ENCODE results near the gene ENTPD2.
"Not testable (repeated sequence)": the region's sequence is repeated elsewhere in the genome, so short reads cannot be mapped to it uniquely, and the experiment has no call there.

Gene ENTPD2

DNA sequence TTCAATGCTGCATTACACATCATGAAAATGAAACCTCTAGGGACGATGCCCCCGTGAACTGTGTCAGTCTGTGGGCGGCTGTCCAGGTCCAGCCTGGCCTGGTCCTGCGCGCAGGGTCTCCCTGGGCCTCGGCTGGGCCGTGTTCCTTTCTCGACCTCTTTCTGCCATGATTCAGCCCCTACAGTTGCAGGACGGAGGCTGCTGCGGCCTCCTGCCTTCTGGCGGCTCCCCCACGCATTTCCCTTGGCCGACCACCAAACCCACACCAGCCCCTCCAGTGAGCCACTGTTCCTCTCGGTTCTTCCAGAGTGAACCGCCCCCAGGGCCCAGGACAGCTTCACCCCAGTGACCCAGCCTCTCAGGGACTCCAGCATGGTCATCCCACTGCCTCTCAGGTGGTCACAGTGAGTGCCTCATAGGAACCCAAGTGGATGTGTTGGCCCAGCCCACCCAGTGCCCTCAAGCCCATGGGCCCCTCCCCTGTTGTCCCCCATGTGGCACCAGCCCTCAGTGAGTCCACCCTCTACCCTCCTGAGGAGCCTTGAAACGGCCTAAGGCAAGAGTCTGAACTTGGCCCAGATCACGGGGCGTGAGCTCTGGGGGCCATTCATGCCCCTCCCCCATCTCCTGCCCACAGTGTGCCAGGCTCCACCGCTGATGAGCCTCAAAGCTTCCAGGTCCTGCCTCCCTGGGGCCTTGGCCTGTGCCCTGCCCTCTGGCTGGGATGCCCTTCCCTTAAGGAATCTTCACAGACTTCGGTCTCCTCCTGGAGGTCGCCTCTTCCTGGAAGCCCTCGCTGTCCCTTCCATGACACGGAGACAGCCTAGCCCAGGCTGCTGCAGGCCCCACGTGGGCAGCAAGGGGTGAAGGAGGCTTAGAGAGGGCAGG is 47.5 kb downstream of the ENTPD2 start:
- no peaks in the 10 kb centered on the region for H3K27me3 ChIP-seq (ENCODE audit: control insufficient read depth, insufficient read depth, low read length)
- no peak overlapping the region for H3K4me3 ChIP-seq (ENCODE audit: low read length)
- no peaks in the 10 kb centered on the region for H3K36me3 ChIP-seq (ENCODE audit: control insufficient read depth, low read depth, low read length)
- no peak overlapping the region for H3K9ac ChIP-seq (ENCODE audit: low read length)
- no peaks in the 10 kb centered on the region for H3K9me3 ChIP-seq (ENCODE audit: control insufficient read depth, low read depth, low read length)
- H3K4me1 ChIP-seq (ENCODE audit: control insufficient read depth, low read depth, low read length): no peaks in the 10 kb centered on the region
- no peak overlapping the region for H3K27ac ChIP-seq (ENCODE audit: low read length)

DNA sequence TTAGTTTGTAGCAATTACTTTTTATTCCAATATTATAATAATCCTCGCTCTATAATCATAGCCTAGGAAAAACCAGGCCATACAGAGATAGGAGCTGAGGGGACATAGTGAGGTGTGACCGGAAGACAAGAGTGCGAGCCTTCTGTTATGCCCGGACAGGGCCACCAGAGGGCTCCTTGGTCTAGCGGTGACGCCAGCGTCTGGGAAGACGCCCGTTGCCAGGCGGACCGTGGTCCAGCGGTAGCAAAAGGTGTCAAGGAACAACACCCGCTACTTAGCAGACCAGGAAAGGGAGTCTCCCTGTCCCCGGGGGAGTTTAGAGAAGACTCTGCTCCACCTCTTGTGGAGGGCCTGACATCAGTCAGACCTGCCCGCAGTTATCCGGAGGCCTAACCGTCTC is 49.6 kb downstream of the ENTPD2 start:
- H3K27me3 ChIP-seq (ENCODE audit: control insufficient read depth, insufficient read depth, low read length); H3K4me3 ChIP-seq (ENCODE audit: low read length); H3K27ac ChIP-seq (ENCODE audit: low read length); H3K9ac ChIP-seq (ENCODE audit: low read length); H3K9me3 ChIP-seq (ENCODE audit: control insufficient read depth, low read depth, low read length); H3K36me3 ChIP-seq (ENCODE audit: control insufficient read depth, low read depth, low read length); H3K4me1 ChIP-seq (ENCODE audit: control insufficient read depth, low read depth, low read length): not testable (repeated sequence)

DNA sequence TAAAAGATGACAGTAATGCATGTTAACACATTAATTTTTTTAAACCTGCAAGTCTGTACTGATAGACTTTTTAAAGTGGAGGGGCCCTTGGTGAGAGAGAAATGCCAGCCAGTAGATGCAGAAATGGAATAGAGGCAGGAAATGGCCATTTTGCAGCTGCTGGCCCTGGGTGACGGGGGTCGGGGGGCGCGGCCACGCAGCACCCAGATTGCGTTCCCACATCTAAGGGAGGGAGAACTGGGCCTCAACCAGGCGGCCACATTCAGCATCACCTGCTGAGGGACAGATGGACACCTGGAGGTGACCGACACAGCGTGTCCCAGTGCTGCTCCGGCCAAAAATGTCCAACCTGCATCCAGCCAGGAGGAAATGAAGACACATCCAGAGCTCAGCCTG is 51.2 kb downstream of the ENTPD2 start:
- Histone ChIP-seq H3K27me3 (ENCODE audit: control insufficient read depth, insufficient read depth, low read length) (no peaks in the 10 kb centered on the region), H3K27ac (ENCODE audit: low read length) (no peak overlapping the region), H3K4me1 (ENCODE audit: control insufficient read depth, low read depth, low read length) (no peaks in the 10 kb centered on the region)

DNA sequence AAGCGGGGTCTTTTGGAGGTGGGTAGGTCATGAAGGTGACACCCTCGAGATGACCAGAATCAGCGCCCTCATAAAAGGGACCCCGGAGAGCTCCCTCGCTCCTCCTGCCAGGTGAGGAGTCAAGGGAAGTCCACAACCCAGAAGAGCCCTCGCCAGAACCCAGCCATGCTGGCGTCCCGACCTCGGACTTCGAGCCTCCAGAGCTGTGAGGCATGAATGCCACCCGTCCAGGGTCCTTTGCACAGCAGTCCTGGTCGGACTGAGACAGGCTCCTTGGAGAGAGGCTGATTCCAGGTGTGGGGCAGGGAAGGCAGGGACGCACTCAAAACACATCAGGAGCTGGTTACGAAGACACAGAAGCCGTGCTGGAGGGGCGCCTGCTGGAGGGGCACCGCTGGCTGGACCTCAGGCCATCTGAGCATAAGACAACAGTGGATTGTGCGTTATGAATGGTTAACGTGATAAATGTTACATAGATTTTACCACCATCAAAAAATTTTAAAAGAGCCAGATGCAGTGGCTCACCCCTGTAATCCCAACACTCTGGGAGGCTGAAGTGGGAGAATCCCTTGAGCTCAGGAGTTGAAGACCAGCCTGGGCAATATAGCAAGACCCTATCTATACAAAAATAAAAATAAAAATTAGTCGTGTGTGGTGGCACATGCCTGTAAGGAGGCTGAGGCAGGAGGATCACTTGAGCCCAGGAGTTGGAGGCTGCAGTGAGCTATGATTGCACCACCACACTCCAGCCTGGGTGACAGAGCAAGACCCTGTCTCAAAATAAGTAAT is 51.8 kb downstream of the ENTPD2 start:
- peaks cover 4% of the 10 kb centered on the region for H3K4me1 ChIP-seq (ENCODE audit: control insufficient read depth, low read depth, low read length)
- H3K27ac ChIP-seq (ENCODE audit: low read length): no peak overlapping the region
- no peaks in the 10 kb centered on the region for H3K9me3 ChIP-seq (ENCODE audit: control insufficient read depth, low read depth, low read length)
- no peak overlapping the region for H3K4me3 ChIP-seq (ENCODE audit: low read length)
- no peaks in the 10 kb centered on the region for H3K36me3 ChIP-seq (ENCODE audit: control insufficient read depth, low read depth, low read length)
- H3K27me3 ChIP-seq (ENCODE audit: control insufficient read depth, insufficient read depth, low read length): no peaks in the 10 kb centered on the region
- no peak overlapping the region for H3K9ac ChIP-seq (ENCODE audit: low read length)

More for the DNA sequence above, 51.2 kb downstream of the ENTPD2 start:
- no peak overlapping the region for H3K4me3 ChIP-seq (ENCODE audit: low read length)
- no peaks in the 10 kb centered on the region for H3K36me3 ChIP-seq (ENCODE audit: control insufficient read depth, low read depth, low read length)
- no peaks in the 10 kb centered on the region for H3K9me3 ChIP-seq (ENCODE audit: control insufficient read depth, low read depth, low read length)
- no peak overlapping the region for H3K9ac ChIP-seq (ENCODE audit: low read length)

DNA sequence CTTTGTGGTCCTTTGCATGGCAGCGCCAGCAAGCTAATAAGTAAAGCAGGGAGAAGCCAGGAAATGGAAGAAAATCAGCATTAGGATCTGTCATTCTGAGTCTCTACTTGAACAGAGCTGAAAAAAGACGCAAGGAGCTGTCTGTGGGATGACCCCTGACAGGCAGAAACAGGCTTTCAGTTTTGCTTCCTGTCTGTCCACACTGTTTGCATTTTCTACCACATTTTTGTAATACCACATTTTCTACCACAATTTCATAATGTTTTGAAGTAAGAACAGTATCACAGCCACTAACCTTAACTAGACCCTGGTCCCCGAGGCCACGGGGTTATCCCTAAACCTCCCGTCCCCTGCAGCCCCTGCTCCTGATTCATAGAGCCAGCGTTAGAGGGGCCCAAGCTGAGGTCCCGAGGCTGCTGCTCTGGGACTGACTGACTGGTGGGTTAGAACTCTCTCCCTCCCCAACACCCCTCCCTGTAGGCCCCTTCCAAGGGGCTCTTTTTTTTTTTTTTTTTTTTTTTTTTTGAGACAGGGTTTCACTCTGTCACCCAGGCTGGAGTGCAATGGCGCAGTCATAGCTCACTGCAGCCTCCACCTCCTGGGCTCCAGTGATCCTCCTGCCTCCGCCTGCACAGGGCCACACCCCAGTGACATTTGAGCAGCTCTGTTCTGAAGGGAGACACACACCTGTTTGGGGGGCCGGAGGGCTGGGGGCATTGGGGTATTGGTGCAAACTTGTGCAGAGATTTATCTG is 53.5 kb downstream of the ENTPD2 start:
- no peaks in the 10 kb centered on the region for H3K36me3 ChIP-seq (ENCODE audit: control insufficient read depth, low read depth, low read length)
- no peak overlapping the region for H3K4me3 ChIP-seq (ENCODE audit: low read length)
- no peak overlapping the region for H3K27ac ChIP-seq (ENCODE audit: low read length)
- no peaks in the 10 kb centered on the region for H3K27me3 ChIP-seq (ENCODE audit: control insufficient read depth, insufficient read depth, low read length)
- H3K9me3 ChIP-seq (ENCODE audit: control insufficient read depth, low read depth, low read length): no peaks in the 10 kb centered on the region
- H3K4me1 ChIP-seq (ENCODE audit: control insufficient read depth, low read depth, low read length): peaks cover 8% of the 10 kb centered on the region
- no peak overlapping the region for H3K9ac ChIP-seq (ENCODE audit: low read length)

All from iPS-18a (cell line).